Activated naive CD4-positive, alpha-beta T cell treated with anti-CD3 and anti-CD28 coated beads, Interleukin-2, amount 50 U/mL, for 72 hours (primary cell): ENCODE measurements around the gene WDR45B. TPM values are rescaled to one million over a fixed set of nuclear protein-coding genes. Genes with fewer than 3 reads are reported as not detected.
A peak's percentile ranks its signal among the peaks of the same experiment; 100 is the strongest.

ENCODE experiments used
- ATAC-seq, 2 donors: fragments of 150-1000 bp; cut with Tn5 transposase; 2 replicates each; pipeline ENCODE4 v1.10.0; 2021; ENCODE audit warnings: mild to moderate bottlenecking in 2 of 2, moderate library complexity in 2 of 2
- DNase-seq, 2 donors: peaks; one replicate each; pipeline ENCODE4 v3.0.0; 2021 to 2022; ENCODE audit warnings: low spot score in 2 of 2
- H3K27ac Mint-ChIP-seq, 2 donors: one replicate each; pipeline ENCODE4 v1.8.0; 2022; ENCODE audit warnings: mild to moderate bottlenecking in 2 of 2, mixed read lengths in 2 of 2
- H3K36me3 Mint-ChIP-seq, 2 donors: one replicate each; pipeline ENCODE4 v1.8.0; 2022; ENCODE audit warnings: mixed read lengths in 2 of 2
- H3K9me3 Mint-ChIP-seq, 2 donors: one replicate each; pipeline ENCODE4 v1.8.0; 2022; ENCODE audit warnings: mixed read lengths in 2 of 2
- total RNA-seq, 2 donors: library from RNA; stranded (reverse); gene quantifications; one replicate each; pipeline ENCODE4 v1.2.3, GENCODE V29; 2022

Gene WDR45B
- total RNA-seq, 2 donors from 2014 or later, result 33.9 to 89.9 TPM

DNA sequence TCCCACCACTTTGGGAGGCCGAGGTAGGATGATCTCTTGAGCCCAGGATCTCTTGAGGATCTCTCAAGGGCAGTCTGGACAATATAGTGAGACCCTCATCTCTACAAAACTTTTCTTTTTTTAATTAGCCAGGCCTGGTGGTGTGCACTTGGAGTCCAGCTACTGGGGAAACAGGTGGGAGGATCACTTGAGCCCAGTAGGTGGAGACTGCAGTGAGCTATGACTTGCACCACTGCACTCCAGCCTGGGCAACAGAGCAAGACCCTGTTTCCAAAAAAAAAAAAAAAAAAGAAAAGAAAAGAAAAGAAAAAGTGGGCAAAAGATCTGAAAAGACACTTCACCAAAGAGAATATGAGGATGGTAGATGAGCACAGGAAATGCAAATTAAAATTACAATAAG is 35.3 kb upstream of the WDR45B start:
- Mint-ChIP-seq H3K9me3 (peaks cover 0 to 7% of the 10 kb centered on the region in 2 donors), H3K27ac (no peak overlapping the region), H3K36me3 (peaks cover 0 to 9% of the 10 kb centered on the region in 2 donors)
- DNase-seq (no peak), ATAC-seq (no peak)

DNA sequence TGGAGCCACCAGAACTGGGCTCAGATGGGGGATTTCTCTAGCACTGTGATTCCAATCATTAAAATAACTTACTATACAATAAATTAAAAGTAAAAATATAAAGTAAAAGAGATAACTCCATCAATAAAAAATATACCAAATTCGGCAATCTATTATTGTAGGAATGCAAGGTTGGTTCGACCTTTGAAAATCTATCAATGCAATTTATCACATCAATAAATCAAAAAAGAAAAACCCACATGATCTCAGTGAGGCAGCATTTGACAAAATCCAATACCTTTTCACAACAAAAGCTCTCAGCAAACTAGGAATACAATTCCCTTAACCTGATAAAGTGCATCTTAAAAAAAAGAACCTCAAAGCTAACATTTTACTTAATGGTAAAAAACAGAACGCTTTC is 33.3 kb upstream of the WDR45B start:
- peaks cover 0 to 7% of the 10 kb centered on the region in 2 donors for H3K9me3 Mint-ChIP-seq
- no peak overlapping the region for H3K27ac Mint-ChIP-seq
- peaks cover 0 to 9% of the 10 kb centered on the region in 2 donors for H3K36me3 Mint-ChIP-seq
- ATAC-seq (no peak), DNase-seq (no peak)

DNA sequence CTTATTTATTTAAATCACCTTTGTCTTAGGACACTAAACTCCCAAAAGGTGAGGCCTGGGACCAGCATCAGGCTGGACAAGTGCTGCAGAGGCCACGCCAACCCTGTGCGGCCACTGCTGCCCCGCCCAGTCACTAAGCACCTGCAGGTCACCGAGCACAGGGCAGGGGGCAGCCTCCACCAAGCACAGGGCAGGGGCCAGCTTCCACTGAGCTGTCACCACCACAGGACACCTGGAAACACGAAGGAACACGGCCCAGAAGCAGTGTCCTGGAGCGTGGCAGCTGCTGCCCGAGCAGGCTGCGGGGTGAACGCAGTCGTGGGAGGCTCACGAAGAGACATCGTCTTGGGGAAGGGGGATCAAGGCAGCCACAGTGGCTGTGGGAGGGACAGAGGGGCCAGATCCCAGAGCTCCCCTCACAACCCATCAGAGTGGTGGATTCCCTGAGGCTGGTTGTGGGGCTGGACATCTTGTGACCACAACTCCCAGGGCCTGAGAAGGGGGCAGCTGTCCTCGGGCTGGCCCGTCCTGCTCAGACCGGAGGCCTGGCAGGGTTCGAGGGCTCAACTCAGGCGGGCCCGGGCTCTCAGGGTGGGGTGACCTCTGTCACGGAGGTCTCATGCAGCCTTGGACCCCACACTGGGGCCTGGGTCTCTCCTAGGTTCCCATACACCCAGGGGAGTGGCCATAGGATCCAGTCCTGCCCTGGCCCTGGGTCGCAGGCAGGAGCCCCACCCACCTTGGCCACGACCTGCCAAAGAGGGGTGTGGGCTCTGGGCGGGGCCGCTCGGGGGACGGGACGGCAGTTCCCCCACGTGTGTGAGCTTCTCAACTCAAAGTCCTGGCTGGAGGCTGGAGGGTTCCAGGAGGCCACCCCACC is 31.6 kb upstream of the WDR45B start:
- DNase-seq, result no peak
- ATAC-seq, result no peak
- Mint-ChIP-seq H3K36me3 (peaks cover 0 to 9% of the 10 kb centered on the region in 2 donors), H3K9me3 (peaks cover 0 to 7% of the 10 kb centered on the region in 2 donors), H3K27ac (no peak overlapping the region)

DNA sequence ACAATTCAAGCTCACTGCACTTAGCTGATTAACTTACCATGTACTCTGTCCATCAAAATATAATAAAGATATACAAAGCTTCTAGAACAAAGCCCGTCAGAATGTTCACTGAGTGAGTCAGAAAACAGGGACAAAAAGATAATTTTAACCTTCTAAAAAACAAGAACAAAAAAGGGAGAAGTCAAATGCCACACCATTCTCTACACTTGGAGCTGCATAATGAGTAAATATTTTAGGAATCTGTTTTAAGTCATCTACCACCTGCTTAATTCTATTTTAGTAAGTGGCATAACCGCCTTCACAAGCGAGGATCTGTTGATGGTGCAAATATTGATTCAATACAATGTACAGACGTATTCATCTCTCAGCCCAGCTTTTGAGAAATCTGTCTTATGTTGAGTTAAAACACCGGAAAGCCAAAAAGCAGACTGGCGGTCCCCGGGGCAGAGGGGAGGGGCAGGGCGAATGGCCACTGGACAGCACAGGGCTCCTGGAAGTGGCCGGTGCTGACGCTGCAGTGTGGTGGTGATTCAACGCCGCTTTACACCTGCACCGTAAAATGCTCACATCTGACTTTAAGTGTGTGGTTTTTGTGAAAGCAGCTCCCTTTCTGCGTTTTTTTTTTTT is 30.1 kb upstream of the WDR45B start:
- peaks cover 0 to 9% of the 10 kb centered on the region in 2 donors for H3K36me3 Mint-ChIP-seq
- no peak for ATAC-seq
- no peak overlapping the region for H3K27ac Mint-ChIP-seq
- no peak for DNase-seq
- H3K9me3 Mint-ChIP-seq, result peaks cover 0 to 7% of the 10 kb centered on the region in 2 donors

DNA sequence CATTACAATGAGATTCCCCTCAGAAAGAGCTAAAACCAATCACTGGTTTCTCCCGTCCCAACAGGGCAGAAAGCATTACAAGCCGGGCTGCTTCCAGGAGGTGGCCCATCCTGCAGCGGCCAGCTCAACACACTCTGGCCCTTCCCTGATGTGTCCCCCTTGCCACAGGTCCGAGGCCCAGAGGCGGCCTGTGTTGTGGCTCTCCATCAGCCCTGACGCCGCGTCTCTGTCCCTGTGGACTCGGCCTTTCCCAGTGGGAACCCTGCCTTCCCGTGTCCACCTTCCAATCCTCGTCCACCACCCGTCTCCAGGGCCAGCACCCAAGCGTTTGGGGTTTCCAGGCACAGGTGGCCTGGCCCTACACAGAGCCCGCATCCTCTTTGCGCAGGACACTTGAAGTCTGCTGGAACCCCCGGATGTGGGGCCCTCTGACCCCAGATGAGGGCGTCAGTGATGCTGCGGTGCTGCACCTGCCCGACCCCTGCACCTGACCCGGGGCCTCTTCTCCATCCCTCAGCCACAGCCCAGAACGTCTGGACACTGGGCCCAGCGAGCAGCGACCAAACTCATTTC is 29.2 kb upstream of the WDR45B start:
- Mint-ChIP-seq H3K36me3 (peaks cover 0 to 9% of the 10 kb centered on the region in 2 donors), H3K27ac (no peak overlapping the region), H3K9me3 (peaks cover 0 to 7% of the 10 kb centered on the region in 2 donors)
- no peak for DNase-seq
- no peak for ATAC-seq

DNA sequence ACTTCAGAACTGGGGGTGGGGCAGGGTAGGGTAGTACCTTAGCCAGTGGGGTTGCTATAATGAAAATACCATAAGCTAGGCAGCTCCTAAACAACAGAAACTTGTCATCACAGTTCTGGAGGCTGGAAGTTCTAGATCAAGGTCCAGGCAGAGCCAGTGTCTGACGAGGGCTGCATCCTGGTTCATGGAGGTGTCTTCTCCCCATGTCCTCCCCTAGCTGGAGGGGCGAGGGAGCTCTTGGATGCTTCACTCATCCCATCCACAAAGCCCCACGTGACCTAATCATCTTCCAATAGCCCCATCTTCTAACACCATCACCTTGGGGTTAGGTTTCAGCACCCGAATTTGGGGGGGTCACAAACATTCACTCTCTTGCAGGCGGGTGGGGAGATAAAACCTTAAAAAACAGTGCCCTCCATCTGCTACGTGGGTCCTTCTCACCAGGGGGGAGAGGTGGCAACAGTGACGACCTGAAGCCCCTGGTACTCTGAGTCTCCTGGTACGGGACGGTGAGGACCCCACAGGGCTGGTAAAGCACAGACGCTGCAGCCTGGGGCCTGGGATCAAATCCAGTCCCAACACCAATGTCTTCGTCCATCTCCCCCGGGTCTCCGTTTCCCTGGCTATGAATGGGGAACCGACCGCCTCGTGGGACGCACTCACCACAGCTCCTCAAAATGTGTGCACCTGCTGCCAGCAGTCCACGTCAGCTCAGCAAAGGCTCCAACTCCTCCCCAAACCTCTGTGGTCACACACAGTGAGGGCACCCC is 27.4 kb upstream of the WDR45B start:
- Mint-ChIP-seq H3K27ac (no peak overlapping the region), H3K36me3 (no peaks in the 10 kb centered on the region), H3K9me3 (peaks cover 0 to 5% of the 10 kb centered on the region in 2 donors)
- ATAC-seq (no peak), DNase-seq (no peak)

DNA sequence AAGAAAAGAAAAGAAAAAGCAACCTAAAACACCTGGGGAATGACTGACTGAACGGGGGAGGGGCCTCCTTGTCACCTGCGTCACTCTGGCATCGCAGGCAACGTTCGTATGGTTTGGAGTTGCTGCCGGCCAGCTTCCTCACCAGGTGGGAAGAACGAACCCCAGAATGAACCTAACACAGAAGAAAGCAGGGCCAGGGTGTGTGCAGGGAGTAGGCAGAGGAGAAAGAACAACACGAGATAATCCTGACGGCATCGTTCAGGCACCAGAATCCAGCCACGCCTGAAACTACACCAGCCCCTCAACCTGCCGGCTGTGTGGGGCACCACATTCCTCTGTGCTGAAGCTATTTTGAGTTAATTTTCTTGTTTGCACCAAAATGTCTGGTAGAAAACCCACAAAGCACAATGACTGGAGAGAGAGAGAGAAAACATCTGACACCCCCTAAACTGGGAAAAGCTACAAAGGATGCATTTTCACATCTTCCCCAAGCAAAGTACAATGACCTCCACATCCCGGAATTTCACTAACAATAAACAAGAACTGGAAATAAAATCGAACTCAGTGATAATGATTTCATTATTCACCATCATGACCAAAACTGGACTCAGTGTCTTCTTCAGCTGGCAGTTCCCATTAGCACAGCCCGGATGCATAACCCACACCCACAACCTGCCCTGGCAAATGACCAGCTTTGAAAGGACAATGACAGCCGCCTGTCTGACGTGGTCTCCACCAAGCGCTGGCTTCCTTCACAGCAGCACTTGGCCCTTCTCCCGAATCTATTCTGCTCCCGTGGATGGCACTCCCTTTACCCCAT is 26.6 kb upstream of the WDR45B start:
- DNase-seq, result no peak
- Mint-ChIP-seq H3K9me3 (peaks cover 0 to 5% of the 10 kb centered on the region in 2 donors), H3K27ac (no peak overlapping the region), H3K36me3 (no peaks in the 10 kb centered on the region)
- ATAC-seq, result no peak

DNA sequence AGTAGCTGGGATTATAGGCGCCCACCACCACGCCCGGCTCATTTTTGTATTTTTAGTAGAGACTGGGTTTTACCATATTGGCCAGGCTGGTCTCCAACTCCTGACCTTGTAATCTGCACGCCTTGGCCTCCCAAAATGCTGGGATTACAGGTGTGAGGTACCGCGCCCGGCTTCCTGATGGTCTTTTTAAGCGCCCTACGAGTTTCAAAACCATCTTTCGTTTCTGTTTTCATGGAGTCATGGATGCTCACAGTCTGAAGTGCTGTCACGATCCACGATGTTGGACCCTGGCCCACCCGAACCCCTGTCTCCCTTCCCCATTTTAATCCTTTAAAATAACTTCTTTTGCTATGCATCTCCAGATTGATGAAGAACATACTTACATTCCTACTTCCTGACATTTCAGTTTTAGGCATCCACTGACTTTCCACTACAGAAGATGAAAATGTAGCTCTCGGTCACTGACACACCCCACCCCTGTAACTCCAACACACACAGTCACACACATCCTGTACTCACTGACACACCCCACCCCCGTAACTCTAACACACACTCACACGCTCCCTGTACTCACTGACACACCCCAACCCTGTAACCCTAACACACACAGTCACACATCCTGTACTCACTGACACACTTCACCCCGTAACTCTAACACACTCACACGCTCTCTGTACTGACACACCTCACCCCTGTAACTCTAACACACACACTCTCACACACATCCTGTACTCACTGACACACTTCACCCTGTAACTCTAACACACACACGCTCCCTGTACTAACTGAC is 22.6 kb upstream of the WDR45B start:
- no peak for DNase-seq
- Mint-ChIP-seq H3K27ac (no peak overlapping the region), H3K9me3 (peaks cover 0 to 5% of the 10 kb centered on the region in 2 donors), H3K36me3 (no peaks in the 10 kb centered on the region)
- ATAC-seq, result no peak

DNA sequence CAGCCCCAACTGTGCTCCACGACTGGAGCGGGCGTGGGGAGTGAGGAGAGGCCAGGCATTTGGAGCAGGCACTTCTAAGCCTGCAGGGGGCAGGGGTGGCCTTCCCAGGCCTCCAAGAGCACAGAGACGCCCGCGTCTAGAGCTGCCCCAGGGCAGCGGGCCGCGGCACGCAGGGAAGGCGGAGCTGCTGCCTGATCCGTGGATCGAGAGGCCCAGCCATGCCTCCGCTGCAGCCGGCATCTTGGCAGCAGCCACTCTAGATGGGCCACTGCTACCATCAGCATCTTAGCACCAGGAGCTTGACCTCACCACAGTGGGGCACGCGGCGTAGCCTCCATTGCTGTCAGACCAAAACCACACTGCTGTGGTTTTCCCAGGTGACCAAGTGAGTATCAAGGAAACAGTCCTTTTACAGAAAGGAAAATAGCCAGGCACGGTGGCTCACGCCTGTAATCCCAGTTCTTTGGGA is 20.4 kb upstream of the WDR45B start:
- Mint-ChIP-seq H3K27ac (no peak overlapping the region), H3K36me3 (no peaks in the 10 kb centered on the region), H3K9me3 (peaks cover 0 to 5% of the 10 kb centered on the region in 2 donors)
- peak; percentile 88 to 99 for ATAC-seq
- peak in 1 of 2 donors; percentile 62 for DNase-seq

DNA sequence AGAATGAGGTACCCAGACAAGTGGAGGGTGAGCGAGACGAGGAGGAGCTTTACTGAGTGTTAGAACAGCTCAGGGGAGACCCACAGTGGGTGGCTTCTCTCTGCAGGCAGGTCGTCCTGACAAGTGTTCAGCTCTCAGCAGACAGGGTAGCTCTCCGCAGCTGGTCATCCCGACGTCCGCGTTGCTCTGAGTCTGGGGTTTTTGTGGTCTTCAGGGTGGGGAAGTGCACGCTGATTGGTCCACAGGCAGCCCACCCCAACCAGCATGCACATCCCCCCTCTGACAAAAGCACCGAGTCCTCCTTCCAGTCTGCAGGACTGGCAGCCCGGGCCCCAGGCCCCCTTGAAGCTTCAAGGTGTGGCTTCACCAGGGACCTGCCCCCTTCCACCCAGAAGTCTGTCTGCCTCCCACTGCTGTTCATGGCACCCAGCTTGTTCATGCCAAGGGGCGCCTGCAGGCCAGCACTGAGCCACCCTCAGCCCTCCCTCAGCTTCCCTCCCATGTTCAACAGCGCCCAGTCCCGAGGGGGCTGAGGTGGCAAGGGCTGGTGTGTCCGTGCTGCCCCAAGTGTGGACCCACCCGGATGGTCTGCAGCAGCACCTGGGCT is 19.9 kb upstream of the WDR45B start:
- ATAC-seq (peak in 1 of 2 donors; percentile 29), DNase-seq (no peak)
- Mint-ChIP-seq H3K9me3 (peaks cover 0 to 5% of the 10 kb centered on the region in 2 donors), H3K36me3 (no peaks in the 10 kb centered on the region), H3K27ac (no peak overlapping the region)

DNA sequence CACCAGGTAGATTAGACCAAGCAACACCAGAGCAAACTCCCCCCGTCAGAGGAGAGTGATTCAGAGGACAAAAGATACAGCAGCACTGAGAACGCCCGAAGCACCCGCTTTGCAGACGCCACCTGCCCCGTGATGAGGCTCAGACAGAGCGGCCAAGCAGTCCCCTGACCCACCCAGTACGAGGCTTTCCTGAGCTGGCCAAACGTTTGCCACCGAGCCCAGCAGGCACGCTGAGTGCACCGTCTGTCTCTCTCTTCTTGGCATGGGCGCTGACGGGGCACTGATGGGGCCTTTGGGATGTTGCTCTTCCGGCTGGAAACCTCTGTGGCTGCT is 19.4 kb upstream of the WDR45B start:
- no peak for DNase-seq

DNA sequence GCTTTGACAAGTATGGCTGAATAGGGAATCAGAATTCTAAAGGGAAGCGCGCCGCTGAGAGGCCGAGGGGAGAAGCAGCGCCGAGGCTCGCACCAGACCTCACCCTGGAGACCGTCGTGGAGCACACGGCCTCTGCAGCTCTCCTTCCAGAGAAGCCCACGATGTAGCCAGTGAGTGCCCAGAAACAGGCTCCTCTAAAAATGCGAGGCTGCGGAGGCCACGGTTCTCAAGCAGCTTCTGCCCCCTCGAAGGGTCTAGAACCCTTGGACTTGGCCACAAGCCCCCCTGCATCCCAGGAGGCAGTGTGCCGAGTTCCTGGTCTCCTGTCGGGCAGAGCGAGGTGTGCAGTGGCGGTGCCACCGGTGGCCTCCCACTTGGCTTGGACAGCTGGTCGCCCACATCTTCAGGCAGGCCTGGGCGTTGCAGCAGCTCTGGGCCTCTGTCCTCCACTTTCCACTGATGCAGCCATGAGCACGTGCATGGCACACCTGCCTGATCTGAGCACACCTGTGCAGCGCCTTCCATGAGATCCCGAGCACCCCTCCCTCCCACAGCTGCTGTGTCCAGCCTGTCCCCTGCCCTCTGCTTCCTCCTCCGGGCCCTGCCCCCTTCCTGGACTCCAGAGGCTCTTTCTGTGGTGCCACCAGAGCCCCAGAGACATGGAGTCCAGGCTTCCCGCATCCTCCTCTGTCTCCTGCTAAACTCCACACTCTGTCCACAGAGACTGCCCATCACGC is 18.9 kb upstream of the WDR45B start:
- Mint-ChIP-seq H3K9me3 (peaks cover 0 to 3% of the 10 kb centered on the region in 2 donors), H3K27ac (no peak overlapping the region), H3K36me3 (no peaks in the 10 kb centered on the region)
- ATAC-seq, result no peak
- DNase-seq, result no peak

More for the DNA sequence above, 19.4 kb upstream of the WDR45B start:
- no peaks in the 10 kb centered on the region for H3K36me3 Mint-ChIP-seq
- H3K9me3 Mint-ChIP-seq, result peaks cover 0 to 5% of the 10 kb centered on the region in 2 donors
- no peak for ATAC-seq
- H3K27ac Mint-ChIP-seq, result no peak overlapping the region

DNA sequence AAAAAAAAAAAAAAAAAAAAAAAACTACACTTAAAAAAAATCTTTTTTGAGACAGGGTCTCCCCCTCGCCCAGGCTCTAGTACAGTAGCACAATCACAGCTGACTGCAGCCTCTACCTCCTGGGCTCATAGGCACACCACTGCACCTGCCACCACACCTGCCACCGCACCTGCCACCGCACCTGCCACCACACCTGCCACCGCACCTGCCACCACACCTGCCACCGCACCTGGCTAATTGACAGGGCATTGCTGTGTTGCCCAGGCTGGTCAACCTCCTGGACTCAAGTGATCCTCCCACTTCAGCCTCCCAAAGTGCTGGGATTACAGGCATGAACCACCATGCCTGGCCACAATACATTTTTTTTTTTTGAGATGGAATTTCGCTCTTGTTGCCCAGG is 17.6 kb upstream of the WDR45B start:
- Mint-ChIP-seq H3K9me3 (no peaks in the 10 kb centered on the region), H3K27ac (no peak overlapping the region), H3K36me3 (no peaks in the 10 kb centered on the region)
- ATAC-seq, result no peak
- no peak for DNase-seq

DNA sequence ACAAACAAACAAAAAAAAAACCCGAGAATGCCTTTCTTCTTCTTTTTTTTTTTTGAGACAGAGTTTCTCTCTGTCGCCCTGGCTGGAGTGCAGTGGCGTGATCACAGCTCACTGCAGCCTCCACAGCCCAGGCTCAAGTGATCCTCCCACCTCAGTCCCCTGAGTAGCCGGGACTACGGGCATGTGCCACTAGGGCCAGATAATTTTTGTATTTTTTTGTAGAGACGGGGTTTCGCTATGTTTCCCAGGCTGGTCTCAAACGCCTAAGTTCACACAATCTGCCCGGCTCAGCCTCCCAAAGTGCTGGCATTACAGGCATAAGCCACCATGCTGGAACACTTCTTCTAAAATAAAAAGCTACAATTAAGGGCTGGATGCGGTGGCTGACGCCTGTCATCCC is 17.0 kb upstream of the WDR45B start:
- Mint-ChIP-seq H3K27ac (no peak overlapping the region), H3K36me3 (no peaks in the 10 kb centered on the region), H3K9me3 (no peaks in the 10 kb centered on the region)
- ATAC-seq, result no peak
- DNase-seq, result no peak
